Measurements from ENCODE around the gene MYL5. TPM values are rescaled to one million over a fixed set of nuclear protein-coding genes. Genes with fewer than 3 reads are reported as not detected.

Gene MYL5
- polyA plus RNA-seq, 2 of the 4 experiments (the other 2 are of a cell fraction): 8.0 to 8.3 TPM

DNA sequence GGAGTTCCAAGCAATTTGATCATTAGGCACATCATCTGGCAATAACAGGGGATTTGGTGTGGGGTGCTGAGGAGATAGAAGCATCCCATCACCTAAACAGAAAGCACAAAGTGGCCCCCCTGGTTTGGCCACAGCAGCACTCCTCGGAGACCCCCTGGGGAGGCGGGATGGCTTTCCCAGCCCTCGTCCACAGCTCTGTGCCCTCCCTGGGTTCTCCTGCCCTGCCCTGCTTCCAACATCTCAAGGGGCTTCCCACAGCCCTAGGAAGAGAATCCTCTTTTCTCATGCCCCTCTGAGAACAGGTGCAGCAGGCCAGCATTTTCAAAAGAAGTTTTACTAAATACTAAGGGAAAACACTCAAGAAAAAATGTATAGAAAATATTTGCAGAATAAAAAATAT, 13.1 kb upstream of the MYL5 start (continued):
- TF ChIP-seq NFE2L2 (conservative IDR thresholded peaks at IDR 0.05; ENCODE audit: low read length) (no peak), KDM5A (IDR thresholded peaks at IDR 0.05) (no peak), HDAC2 (IDR thresholded peaks at IDR 0.05) (no peak), CBX2 (IDR thresholded peaks at IDR 0.05; ENCODE audit: borderline replicate concordance, low read depth) (no peak), ZSCAN20 (CRISPR knock-in tag; IDR thresholded peaks at IDR 0.05) (no peak), EHMT2 (IDR thresholded peaks at IDR 0.05; ENCODE audit: low read depth) (no peak), ATOH8 (CRISPR knock-in tag; IDR thresholded peaks at IDR 0.05; ENCODE audit: low read depth) (no peak)
- TF ChIP-seq, protein P1, sequence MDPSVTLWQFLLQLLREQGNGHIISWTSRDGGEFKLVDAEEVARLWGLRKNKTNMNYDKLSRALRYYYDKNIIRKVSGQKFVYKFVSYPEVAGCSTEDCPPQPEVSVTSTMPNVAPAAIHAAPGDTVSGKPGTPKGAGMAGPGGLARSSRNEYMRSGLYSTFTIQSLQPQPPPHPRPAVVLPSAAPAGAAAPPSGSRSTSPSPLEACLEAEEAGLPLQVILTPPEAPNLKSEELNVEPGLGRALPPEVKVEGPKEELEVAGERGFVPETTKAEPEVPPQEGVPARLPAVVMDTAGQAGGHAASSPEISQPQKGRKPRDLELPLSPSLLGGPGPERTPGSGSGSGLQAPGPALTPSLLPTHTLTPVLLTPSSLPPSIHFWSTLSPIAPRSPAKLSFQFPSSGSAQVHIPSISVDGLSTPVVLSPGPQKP (IDR thresholded peaks at IDR 0.05; ENCODE audit: low read depth, low read length): no peak

DNA sequence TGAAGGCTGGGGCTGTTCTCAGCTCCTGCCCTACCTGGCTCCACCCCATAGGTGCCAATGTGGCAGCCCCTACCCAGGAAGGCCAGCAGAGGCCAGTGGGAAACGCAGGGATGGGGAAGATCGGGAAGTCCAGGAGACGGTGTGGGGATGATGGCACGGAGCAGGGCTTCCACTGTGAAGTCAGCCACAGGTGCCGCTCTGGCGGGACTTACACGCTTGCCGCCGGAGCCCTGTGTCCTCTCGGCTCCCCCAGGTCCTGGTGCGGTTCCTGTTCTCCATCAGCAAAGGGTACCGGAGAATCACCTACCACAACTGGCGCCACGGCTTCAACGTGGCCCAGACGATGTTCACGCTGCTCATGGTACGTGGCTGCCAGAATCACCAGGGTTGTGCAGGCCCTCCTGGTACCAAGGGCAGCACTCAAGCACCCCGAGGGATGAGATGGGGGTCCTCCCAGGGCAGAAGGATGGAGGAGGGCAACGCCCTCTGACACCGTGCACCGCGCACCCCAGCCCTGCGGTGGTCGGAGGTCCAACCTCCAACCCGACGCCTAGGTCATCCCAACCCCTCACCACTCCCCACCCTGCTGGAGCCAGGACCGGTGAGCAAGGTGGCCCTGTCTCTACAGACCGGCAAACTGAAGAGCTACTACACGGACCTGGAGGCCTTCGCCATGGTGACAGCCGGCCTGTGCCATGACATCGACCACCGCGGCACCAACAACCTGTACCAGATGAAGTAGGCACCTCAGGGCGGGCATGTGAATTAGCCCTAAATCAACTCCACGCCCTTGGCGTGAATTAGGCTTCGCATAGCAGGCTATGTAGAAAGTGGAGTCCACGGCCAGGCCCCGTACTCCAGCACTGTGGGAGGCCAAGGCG, 12.2 kb upstream of the MYL5 start:
- FAIRE-seq: no peak
- POLR2A ChIA-PET: no interaction called here
- CTCF ChIA-PET: no interaction called here
- TF ChIP-seq CBX8 (IDR thresholded peaks at IDR 0.05): no peak
- no peak for TF ChIP-seq KDM5A (IDR thresholded peaks at IDR 0.05)
- TF ChIP-seq SMC3 (IDR thresholded peaks at IDR 0.05): no peak
- TF ChIP-seq EHF (CRISPR knock-in tag; IDR thresholded peaks at IDR 0.05): no peak
- TF ChIP-seq KDM1A (IDR thresholded peaks at IDR 0.05; ENCODE audit: low read depth): no peak
- TF ChIP-seq, protein P2, sequence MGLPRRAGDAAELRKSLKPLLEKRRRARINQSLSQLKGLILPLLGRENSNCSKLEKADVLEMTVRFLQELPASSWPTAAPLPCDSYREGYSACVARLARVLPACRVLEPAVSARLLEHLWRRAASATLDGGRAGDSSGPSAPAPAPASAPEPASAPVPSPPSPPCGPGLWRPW (IDR thresholded peaks at IDR 0.05): no peak
- TF ChIP-seq RCOR1 (IDR thresholded peaks at IDR 0.05; ENCODE audit: low read depth, low read length): no peak
- TF ChIP-seq ZNF302 (CRISPR knock-in tag; IDR thresholded peaks at IDR 0.05): no peak
- TF ChIP-seq TP53 (CRISPR knock-in tag; IDR thresholded peaks at IDR 0.05): no peak
- TF ChIP-seq SREBF2 (IDR thresholded peaks at IDR 0.05): no peak
- TF ChIP-seq CEBPB (IDR thresholded peaks at IDR 0.05): no peak
- TF ChIP-seq ZC3H11A (IDR thresholded peaks at IDR 0.05): no peak
- no peak for TF ChIP-seq CHD4 (IDR thresholded peaks at IDR 0.05; ENCODE audit: borderline replicate concordance)
- no peak for TF ChIP-seq TFCP2L1 (CRISPR knock-in tag; IDR thresholded peaks at IDR 0.05)
- TF ChIP-seq NR3C1 (IDR thresholded peaks at IDR 0.05): no peak
- no peak for TF ChIP-seq CHD2 (IDR thresholded peaks at IDR 0.05; ENCODE audit: low read length, partially characterized antibody)
- TF ChIP-seq ZSCAN20 (CRISPR knock-in tag; IDR thresholded peaks at IDR 0.05): no peak
- no peak for TF ChIP-seq RARB (CRISPR knock-in tag; IDR thresholded peaks at IDR 0.05)
- no peak for TF ChIP-seq EP300 (IDR thresholded peaks at IDR 0.05)
- TF ChIP-seq RFX5 (IDR thresholded peaks at IDR 0.05): no peak
- DNase-seq (ENCODE audit: low read depth in 1 of 2, low spot score in 1 of 2): no peak
- Histone ChIP-seq H3K9me3 (no peaks in the 10 kb centered on the region; the same call in 2 of the 3 replicates), H3K27ac (no peak overlapping the region), H3K4me1 (no peaks in the 10 kb centered on the region), H3K4me2 (no peak overlapping the region), H3K4me3 (no peak overlapping the region)
- 73% methylated on average over 27 of the region's 42 CpGs for WGBS (ENCODE audit: missing lambda C conversion rate)
- ATAC-seq: no peak

- H3K9me3 ChIP-seq: no peaks in the 10 kb centered on the region; the same call in 2 of the 3 replicates
- FAIRE-seq (no peak), DNase-seq (ENCODE audit: low read depth in 1 of 2, low spot score in 1 of 2) (no peak), ATAC-seq (no peak)
- ChIA-PET POLR2A (no interaction called here), CTCF (no interaction called here)
- TF ChIP-seq HOXB13 (CRISPR knock-in tag; IDR thresholded peaks at IDR 0.05; ENCODE audit: low read depth): no peak
- no peak for TF ChIP-seq RCOR1 (IDR thresholded peaks at IDR 0.05; ENCODE audit: low read depth, low read length)
- no peak for TF ChIP-seq TFCP2L1 (CRISPR knock-in tag; IDR thresholded peaks at IDR 0.05)
- TF ChIP-seq CHD4 (IDR thresholded peaks at IDR 0.05; ENCODE audit: borderline replicate concordance): no peak
- no peak for TF ChIP-seq BCL3 (IDR thresholded peaks at IDR 0.05)
- no peak for TF ChIP-seq KDM1A (IDR thresholded peaks at IDR 0.05; ENCODE audit: low read depth)
- no peak for TF ChIP-seq NPAS2 (CRISPR knock-in tag; IDR thresholded peaks at IDR 0.05; ENCODE audit: borderline replicate concordance)
- TF ChIP-seq GATA3 (IDR thresholded peaks at IDR 0.05; ENCODE audit: borderline replicate concordance): no peak
- no peak for TF ChIP-seq RARB (CRISPR knock-in tag; IDR thresholded peaks at IDR 0.05)
- TF ChIP-seq MAZ (IDR thresholded peaks at IDR 0.05; ENCODE audit: borderline replicate concordance, low read depth, low read length): no peak
- no peak for TF ChIP-seq EP300 (IDR thresholded peaks at IDR 0.05)
- TF ChIP-seq ZC3H11A (IDR thresholded peaks at IDR 0.05): no peak
- TF ChIP-seq, protein P3, sequence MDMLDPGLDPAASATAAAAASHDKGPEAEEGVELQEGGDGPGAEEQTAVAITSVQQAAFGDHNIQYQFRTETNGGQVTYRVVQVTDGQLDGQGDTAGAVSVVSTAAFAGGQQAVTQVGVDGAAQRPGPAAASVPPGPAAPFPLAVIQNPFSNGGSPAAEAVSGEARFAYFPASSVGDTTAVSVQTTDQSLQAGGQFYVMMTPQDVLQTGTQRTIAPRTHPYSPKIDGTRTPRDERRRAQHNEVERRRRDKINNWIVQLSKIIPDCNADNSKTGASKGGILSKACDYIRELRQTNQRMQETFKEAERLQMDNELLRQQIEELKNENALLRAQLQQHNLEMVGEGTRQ (IDR thresholded peaks at IDR 0.05): no peak
- no peak for TF ChIP-seq RFX5 (IDR thresholded peaks at IDR 0.05)
- no peak overlapping the region for H3K4me3 ChIP-seq
- WGBS (ENCODE audit: missing lambda C conversion rate): 17% methylated on average over 1 of the region's 20 CpGs
- H3K4me1 ChIP-seq: no peaks in the 10 kb centered on the region
- H3K4me2 ChIP-seq: no peak overlapping the region
- H3K27ac ChIP-seq: no peak overlapping the region
Observed at GRCh38 chr4:663046-663437, 11.3 kb upstream of the MYL5 start.
